ENCODE data around the gene CHAF1A.
A peak's percentile ranks its signal among the peaks of the same experiment; 100 is the strongest.

CHAF1A gene, protein sequence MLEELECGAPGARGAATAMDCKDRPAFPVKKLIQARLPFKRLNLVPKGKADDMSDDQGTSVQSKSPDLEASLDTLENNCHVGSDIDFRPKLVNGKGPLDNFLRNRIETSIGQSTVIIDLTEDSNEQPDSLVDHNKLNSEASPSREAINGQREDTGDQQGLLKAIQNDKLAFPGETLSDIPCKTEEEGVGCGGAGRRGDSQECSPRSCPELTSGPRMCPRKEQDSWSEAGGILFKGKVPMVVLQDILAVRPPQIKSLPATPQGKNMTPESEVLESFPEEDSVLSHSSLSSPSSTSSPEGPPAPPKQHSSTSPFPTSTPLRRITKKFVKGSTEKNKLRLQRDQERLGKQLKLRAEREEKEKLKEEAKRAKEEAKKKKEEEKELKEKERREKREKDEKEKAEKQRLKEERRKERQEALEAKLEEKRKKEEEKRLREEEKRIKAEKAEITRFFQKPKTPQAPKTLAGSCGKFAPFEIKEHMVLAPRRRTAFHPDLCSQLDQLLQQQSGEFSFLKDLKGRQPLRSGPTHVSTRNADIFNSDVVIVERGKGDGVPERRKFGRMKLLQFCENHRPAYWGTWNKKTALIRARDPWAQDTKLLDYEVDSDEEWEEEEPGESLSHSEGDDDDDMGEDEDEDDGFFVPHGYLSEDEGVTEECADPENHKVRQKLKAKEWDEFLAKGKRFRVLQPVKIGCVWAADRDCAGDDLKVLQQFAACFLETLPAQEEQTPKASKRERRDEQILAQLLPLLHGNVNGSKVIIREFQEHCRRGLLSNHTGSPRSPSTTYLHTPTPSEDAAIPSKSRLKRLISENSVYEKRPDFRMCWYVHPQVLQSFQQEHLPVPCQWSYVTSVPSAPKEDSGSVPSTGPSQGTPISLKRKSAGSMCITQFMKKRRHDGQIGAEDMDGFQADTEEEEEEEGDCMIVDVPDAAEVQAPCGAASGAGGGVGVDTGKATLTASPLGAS

DNA sequence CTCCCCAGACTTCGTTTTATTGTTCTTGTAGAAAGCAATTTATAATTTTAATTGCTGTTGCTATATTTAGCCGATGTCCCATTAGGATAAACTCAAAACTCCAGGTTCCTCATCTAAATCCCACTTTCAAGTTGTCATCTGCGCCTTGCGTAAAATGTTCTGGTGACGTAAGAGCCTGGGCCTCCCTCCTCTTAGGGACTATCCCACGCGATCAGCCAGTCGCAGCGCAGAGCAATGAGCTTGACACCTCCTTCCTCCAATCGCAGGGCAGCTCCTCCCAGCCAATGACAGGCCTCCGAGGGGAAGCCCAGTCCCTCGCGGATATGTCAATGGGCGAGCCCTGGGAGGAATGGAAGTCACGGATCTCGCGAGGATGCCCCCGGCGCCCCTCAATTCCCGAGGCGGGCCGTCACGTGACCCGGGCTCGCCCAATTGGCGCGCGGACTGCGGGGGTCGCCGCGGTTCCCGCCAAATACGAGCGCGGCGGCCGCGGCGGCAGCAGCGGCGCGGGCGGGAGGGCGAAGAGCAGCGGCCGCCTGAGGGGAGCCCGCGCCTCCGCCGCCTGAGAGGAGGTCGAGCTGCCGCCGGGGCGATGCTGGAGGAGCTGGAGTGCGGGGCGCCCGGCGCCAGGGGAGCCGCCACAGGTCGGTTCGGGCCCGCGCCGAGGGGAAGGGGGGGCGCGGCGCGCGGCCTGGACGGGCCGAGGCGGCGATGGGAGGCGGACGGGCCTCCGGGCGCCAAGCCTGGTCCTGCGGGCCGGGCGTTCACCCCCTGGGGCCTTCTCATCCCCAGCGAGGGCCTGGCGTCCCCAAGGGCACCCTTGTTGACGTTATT, at the start of gene CHAF1A:
Gene CHAF1A, plus strand, starts transcription at position 470 of the 834 bp plus-strand sequence. Its CDS starts 123 bp downstream, at position 593.
- DNase-seq, result peak; percentile 92 to 99

DNA sequence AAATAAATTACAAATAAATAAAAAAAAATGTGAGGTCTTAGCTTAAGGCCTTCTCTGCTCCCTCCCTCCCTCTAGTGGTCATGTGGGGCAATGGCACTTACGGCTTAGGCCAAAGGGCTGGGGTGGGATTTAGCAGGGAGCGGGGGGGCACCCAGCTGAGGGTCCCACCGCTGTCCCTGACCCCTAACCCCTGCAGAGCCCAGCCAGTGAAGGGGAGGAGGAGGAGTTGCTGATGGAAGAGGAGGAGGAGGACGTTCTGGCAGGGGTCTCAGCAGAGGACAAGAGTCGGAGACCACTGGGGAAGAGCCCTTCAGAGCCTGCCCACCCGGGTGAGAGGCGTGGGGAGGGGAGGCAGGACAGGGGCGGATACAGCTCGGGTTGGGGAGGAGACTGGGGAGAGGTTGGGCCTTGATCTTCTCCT, 49.7 kb upstream of the CHAF1A start:
- DNase-seq, result peak in 1 of 2 donors; percentile 37

DNA sequence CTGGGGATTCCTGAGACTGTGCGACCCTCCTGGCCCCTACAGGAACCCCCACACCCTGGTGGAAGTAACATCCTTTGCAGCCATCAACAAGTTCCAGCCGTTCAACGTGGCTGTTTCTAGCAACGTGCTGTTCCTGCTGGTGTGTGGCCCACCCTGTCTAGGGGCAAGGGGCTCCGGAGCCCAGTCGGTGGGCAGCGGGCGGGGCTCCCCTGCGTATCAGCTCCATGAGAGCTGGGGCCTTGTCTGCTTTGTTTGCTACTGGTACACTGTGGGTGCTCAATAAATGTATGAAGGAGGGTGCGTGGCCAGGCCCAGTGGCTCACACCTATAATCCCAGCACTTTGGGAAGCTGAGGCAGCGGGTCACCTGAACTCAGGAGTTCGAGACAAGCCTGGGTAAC, 48.2 kb upstream of the CHAF1A start:
- DNase-seq, result no peak

DNA sequence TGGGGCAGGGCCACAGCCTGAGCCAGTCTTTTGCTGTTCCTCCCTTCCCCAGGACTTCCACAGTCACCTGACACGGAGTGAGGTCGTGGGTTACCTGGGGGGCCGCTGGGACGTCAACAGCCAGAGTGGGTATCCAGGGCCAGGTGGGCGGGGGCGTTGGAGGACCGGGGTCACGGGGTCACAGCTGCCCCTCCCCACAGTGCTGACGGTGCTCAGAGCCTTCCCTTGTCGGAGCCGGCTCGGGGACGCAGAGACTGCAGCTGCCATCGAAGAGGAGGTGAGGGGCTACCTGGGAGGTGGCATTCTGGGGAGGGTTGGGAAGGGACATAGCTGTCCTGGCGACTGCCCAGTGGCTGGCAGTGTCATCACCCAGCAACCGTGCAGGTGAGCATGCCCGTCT, 47.5 kb upstream of the CHAF1A start:
- no peak for DNase-seq

DNA sequence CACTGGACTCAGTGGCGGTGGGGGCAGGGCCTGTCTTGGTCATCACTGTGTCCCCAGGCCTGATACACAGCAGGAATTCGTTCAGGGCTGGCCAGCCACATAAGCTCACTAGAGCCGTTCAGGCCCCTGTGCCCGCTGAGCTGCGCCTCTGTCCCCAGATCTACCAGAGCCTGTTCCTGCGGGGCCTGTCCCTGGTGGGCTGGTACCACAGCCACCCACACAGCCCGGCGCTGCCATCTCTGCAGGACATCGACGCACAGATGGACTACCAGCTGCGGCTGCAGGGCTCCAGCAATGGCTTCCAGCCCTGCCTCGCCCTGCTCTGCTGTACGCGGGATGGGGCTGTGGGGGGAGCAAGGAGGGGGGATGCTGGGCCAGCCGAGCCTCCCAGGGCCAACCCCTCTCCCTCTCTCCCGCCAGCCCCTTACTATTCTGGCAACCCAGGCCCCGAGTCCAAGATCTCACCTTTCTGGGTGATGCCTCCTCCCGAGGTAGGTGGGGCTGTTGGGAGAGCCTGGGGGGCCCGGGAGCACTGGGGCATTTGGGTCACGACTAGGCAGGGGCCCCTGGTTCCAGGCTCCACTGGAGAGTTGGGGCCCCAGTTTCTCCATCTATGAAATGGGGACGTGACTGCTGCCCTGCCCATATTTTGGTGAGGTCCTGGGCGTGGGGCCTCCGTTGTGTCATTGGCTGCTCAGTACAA, 45.2 kb upstream of the CHAF1A start:
- no peak for DNase-seq

DNA sequence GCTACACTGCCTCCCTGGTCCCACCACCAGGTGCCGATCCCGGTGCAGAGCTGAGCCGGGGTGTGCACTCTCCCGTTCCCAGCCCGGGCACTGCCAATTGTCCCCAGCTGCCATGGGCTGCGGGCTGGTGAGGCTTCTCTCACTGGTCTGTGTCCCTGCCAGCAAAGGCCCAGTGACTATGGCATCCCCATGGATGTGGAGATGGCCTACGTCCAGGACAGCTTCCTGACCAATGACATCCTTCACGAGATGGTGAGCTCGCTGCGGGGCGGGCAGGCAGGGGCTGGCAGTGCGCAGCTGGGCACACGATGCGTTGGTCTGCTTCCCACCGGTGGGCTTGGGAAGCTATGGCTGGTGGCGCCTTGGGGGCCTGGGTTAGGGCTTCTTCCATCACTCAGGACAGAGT, 44.5 kb upstream of the CHAF1A start:
- no peak for DNase-seq

DNA sequence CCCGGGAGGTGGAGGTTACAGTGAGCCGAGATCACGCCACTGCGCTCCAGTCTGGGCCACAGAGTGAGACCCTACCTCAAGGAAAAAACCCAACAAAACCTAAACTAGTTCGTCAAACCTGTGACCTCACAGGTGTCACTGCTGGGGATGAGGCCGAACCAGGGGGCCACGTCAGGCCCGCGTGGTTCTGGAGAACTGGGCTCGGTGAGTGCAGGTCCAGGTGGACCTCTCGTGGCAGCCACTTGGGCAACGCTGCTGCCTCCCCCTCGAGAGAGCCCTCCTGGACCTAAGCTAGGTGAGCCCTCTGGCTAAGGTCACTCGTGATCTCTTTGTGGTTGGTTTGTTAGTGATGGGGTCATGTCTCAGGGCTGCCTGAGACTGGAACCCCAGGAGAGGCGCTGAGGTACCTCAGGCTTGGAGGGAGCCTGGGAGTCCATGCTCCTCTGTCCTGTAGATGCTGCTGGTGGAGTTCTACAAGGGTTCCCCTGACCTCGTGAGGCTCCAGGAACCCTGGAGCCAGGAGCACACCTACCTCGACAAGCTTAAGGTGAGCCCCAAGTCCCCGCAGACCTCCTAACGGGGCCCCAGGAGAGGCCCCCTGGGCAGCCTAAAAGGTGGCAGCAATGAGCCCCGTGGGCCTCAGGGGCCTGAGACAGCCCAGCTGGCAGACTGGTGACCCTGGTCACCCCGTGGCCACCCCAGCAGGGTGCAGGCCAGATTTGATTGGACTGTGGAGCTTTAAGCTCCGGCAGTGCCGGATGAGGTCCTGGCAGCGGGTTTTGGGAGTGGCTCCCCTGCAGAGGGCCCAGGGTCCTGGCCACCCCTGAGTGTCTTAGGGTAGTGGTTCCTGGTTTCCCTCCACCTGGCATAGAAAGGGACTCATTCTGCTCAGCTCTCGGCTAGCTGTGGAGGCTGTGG, 43.5 kb upstream of the CHAF1A start:
- DNase-seq, result no peak

DNA sequence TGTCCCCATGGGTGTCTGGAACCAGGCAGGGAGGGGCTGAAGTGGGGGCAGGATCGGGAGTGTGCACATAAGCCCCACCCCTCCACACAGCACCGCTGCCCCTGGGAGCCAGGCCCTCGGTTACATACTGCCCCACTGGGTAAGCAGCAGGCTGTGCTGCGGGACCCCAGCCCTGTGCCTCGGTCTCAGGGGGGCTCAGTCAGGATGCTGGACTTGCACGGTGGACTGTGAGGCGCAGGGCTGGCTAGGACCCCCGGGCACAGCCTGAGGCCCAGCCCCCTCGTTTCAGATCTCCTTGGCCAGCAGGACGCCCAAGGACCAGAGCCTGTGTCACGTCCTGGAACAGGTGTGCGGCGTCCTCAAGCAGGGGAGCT, 42.8 kb upstream of the CHAF1A start:
- no peak for DNase-seq

DNA sequence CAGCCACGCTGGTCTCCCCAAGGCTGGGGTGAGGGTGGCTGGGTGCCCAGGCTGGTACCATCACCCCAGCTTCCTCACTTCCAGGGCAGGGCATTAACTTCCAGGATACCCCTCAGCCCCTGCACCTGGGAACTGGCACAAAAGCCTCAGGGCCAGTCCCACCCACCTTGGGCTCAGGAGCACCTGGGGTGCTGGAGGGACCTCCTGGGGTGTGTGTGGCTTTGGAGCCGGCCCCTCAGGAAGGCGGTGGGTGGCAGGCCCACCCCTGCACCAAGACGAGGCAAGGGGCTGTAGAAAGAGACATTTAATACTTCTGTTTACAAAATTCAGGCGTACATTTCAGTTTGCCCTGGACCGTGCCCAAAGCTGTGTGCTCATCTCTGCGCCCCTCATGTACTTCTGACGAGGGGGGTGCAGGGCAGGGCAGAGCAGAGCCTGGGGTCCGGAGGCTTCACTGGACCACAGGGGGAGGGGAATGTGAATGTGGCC, 42.3 kb upstream of the CHAF1A start:
- DNase-seq, result no peak

DNA sequence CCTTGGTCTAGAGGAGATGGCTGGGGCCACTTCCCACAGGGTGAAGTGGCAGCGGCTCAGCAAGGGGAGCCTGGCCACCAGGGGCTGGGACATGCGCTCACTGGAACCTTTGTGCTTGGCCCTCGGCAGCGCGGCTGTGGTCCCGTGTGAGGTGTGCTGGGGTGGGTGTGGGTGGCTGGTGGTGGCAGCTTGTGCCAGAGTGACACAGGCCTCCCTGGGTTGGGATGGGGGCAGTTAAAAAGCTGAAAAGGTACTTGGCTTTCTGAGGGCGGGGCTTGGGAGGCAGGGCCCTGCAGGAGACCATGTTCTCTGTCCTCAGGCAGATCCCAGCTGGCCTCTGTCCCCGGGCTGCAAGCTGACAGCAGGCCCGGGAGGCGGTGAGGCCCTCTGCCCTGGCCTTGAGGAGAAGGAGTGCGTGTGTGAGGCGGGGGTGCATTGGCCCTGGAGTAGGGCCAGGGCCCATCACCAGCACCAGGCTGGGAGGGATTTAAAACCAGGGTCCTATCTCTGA, 41.7 kb upstream of the CHAF1A start:
- DNase-seq, result no peak

DNA sequence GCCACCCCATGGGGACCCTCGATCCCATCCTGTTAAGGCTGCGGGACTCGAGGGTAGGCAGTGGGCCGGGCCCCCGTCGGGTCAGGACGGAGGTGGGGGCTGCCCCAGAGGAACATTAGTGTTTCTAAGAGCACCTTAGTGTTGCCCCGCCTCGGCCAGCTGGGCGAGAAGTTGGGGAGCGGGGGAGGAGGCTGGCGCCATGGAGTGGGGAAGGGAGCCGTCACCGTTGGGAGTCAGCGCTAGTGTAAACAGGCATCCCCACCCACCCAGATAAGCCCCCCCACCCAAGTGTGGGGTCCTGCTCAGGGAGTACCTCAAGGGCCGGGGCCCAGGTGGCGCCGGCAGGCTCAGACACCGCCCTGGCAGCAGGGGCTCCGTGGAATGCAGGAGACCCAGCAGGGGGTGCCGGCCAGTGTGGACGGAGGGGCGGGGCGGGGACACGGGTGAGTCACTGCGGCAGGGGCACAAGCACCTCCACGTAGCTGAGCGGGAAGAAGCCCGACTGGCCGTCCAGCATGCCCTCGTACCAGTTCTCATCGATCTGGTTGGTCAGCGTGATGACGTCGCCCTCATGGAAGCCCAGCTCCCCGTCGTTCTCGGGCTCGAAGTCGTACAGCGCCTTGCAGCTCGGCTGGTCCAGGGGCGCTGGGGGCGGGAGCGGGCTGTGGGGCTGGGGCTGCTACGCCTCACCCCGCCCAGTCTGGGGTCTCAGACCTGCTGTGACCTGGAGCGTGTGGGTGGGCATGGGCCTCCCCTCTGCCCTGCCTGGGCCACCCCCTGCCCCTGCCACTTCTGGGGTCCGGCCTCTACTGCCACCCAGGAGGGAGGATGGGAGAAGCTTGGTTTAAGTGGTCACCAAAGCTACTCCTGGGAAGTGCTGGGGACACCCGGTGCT, 41.0 kb upstream of the CHAF1A start:
- DNase-seq, result no peak

DNA sequence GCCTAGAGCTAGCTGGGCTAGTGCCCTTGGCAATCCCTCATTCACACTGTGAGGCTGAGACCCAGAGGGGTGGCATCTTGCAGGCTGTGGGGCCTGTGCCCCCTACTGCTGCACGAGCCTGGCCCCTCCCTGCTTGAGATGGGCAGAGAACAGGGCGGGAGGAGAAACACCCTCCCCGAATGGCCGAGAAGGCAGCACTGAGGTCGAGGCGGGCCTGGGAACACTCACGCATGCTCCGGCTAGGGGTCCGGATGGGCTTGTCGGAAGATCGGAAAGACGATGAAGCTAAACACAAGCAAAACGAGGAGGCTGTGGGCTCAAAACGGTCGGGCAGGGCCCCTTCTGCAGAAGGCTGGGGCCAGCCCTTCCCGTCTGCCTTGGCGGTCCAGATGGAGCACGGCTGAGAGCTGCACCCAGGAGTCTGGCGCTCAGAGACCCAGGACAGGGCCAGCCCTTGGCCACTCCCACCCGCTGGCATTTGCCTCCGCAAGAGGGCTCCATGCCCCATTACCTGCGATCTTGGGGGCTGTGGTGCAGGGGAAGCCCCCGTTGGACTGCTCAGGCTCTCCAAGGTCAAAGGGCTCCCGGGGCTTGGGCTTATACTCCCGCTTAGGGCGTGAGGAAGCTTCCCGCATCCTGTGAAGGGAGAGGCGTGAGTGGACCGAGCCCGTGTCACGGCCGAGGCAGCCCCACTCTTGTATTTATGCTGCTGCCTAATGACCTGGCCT, 40.2 kb upstream of the CHAF1A start:
- no peak for DNase-seq

DNA sequence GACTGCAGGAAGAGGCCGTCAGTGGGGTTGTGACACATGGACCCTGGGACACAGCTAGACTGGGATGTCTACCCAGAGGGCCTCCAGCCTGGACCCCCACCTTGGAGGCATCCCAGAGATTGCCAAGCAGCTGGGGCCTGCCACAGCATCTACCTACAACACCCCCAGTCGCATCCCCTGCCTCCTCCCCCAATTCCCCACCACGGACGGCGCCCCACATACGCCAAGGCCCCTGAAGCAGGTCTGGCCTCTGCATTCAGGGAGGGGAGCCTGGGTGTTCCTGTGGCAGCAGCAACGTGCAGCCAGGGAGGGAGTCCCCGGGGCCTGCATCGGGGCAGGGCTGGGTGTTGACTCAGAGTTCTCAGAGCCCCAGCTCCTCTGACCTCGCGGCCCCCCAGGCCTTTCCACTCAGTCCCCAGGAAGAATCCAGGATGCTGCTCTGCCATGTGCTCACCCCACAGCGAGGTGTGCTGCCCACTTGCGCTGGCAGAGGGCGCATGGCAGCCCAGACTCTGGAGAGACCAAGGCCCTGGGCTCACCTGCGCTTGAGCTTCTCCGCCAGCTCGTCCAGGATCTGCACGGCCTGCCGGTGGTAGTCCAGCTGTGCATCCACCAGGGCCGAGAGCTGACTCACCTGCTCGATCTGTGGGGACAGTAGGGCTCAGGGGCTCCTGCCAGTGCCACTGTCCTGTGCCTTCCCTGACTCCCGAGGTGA, 39.5 kb upstream of the CHAF1A start:
- no peak for DNase-seq

DNA sequence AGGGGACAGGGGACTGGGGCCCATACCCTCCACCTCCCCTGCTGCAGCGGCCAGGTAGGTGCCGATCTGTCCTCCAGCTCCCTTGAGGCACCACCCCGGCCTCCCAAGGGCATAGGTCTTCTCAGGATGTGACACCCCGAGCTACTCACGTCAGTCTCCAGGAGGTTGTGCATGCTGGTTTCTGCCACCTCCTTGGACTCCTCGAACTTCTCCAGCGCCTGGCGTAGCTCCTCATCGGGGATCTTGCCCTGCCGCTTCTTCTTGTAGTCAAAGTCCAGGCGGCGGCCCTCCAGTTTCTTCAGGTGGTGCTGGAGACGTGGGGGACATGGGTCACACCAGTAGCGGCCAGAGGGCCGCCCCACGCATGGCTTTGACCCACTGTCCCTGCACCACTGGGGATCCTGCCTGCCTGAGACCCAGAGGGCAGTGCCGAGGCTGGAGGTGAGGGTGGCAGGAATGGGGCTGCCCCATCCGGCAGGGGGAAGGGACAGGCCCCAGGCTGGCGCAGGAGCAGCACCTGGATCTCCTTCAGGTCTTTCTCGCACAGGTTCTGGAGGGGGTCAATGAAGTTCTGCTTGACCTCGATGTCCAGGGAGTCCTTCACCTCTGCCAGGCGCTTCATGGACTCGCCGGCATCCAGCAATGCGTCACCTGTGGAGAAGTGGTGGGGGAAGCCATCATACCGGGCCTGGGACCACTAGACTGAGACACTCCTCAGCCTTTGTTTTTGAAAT, 38.7 kb upstream of the CHAF1A start:
- DNase-seq, result no peak

DNA sequence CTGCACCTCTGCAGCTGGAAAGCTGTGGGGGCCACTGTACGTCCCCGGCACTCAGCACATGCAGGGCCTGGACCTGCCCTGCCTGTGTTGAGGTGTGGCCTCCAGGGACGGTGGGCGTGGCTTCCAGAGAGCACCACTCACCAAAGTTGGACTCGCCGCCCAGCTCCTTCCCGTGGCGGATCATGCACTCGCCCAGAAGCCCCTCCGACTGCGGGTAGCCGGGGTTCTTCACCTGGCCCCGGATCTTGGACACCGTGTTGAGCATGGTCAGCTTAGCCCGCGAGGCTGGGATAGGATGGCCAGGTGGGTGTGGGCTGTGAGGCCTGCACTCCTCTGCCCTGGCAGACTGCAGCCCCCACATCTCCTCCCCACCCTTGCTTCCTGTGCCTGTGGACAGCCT, 37.1 kb upstream of the CHAF1A start:
- no peak for DNase-seq

DNA sequence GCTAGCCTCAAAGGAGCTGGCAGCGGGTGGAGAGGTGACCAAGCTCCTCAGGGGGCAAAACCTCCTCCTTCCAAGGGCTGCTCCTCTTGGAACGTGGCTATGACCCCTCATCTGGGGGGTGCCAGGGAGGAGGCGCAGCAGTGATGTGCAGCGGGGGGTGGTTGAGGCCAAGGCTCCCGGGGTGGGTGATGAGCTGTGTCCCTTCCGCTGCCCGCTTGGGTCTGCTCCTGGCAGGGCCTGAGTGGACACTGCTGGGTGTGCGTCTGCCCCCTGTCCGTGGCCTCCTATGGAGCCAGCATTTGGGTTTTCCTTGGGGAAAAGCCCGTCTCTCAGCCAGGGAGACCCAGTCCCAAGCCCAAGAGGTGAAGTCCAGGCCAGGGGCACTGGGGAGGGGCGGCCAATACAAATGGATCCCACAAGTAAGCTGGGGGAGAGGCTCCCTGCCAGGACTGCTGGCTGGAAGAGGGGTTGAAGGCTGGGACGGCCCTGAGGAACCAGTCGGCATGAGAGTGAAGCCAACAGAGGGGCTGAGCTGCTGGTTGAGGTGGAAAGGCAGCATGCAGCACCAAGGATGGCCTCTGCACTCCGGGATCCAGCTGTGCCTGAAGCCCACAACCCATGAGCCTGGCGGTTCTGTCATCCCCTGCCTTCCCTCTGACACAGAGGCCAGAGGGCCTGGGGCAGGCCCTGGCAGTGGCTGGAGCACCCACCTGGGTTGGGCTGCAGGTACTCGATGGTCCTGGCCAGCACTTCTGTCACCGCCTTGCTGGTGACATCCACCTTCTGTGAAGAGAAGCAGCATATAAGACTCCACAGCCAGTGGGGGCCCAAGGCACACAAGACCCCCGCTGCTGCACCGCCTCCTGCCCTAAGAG, 36.4 kb upstream of the CHAF1A start:
- DNase-seq, result no peak

All from bone marrow (tissue), 2 donors.